ENCODE data around the gene CTSZ. TPM values are rescaled to one million over a fixed set of nuclear protein-coding genes. Genes with fewer than 3 reads are reported as not detected.
"Not testable (repeated sequence)": the region's sequence is repeated elsewhere in the genome, so short reads cannot be mapped to it uniquely, and the experiment has no call there.

Gene CTSZ
- total RNA-seq, 1 experiment from 2014 or later: 487 TPM

GRCh38 chr20:58956078-58956477, 51.0 kb downstream of the CTSZ start:
- no peak for DNase-seq
- Histone ChIP-seq H3K9me3 (no peaks in the 10 kb centered on the region), H3K27me3 (peaks cover 10% of the 10 kb centered on the region; the same call in 1 of the 2 replicates), H3K36me3 (no peaks in the 10 kb centered on the region), H3K4me3 (no peak overlapping the region)

- DNase-seq: no peak
Observed at GRCh38 chr20:58953050-58953449, 54.0 kb downstream of the CTSZ start.

GRCh38 chr20:58950603-58951002, 56.5 kb downstream of the CTSZ start:
- H3K4me3 ChIP-seq: no peak overlapping the region
- no peak for DNase-seq
- H3K36me3 ChIP-seq: no peaks in the 10 kb centered on the region
- no peaks in the 10 kb centered on the region for H3K9me3 ChIP-seq
- peaks cover 15% of the 10 kb centered on the region for H3K27me3 ChIP-seq

More at GRCh38 chr20:58953050-58953449, 54.0 kb downstream of the CTSZ start:
- Histone ChIP-seq H3K4me3 (no peak overlapping the region), H3K27me3 (peaks cover 6% of the 10 kb centered on the region; the same call in 1 of the 2 replicates), H3K36me3 (no peaks in the 10 kb centered on the region), H3K9me3 (no peaks in the 10 kb centered on the region)

- H3K36me3 ChIP-seq, DNase-seq, H3K9me3 ChIP-seq, H3K4me3 ChIP-seq: not testable (repeated sequence)
- peaks cover 13% of the 10 kb centered on the region for H3K27me3 ChIP-seq
Observed at GRCh38 chr20:58947797-58948388, 59.2 kb downstream of the CTSZ start.

- Histone ChIP-seq H3K27me3 (peaks cover 13% of the 10 kb centered on the region), H3K36me3 (no peaks in the 10 kb centered on the region)
- DNase-seq: no peak
Observed at GRCh38 chr20:58945965-58946631, 61.0 kb downstream of the CTSZ start.

More at GRCh38 chr20:58945965-58946631, 61.0 kb downstream of the CTSZ start:
- H3K4me3 ChIP-seq: no peak overlapping the region
- H3K9me3 ChIP-seq: no peaks in the 10 kb centered on the region

Other genes starting within 250 kb of the CTSZ start
- gene GNAS-AS1, start 156.4 kb downstream of the CTSZ start, total RNA-seq (2014; rRNA removed; shearing (Covaris generic); ENCODE audit: low replicate concordance): 1.1 and 1.7 TPM in 2 replicates
- 494 and 560 TPM in 2 replicates for gene GNAS, start 154.5 kb downstream of the CTSZ start, total RNA-seq (2014; rRNA removed; shearing (Covaris generic); ENCODE audit: low replicate concordance)
- 72.4 and 80.7 TPM in 2 replicates for gene NELFCD, start 26.0 kb downstream of the CTSZ start, total RNA-seq (2014; rRNA removed; shearing (Covaris generic); ENCODE audit: low replicate concordance)
- gene TUBB1, start 12.2 kb upstream of the CTSZ start, total RNA-seq (2014; rRNA removed; shearing (Covaris generic); ENCODE audit: low replicate concordance): not detected in 2 replicates
- 32.4 and 44.2 TPM in 2 replicates for gene ATP5F1E, start 25.1 kb upstream of the CTSZ start, total RNA-seq (2014; rRNA removed; shearing (Covaris generic); ENCODE audit: low replicate concordance)
- gene PRELID3B, start 35.5 kb upstream of the CTSZ start, total RNA-seq (2014; rRNA removed; shearing (Covaris generic); ENCODE audit: low replicate concordance): 177 and 205 TPM in 2 replicates
- not detected in 2 replicates for gene ZNF831, start 156.6 kb upstream of the CTSZ start, total RNA-seq (2014; rRNA removed; shearing (Covaris generic); ENCODE audit: low replicate concordance)